GM20431 (cell line): ENCODE data around the gene ROR1.

Experiments used
- in situ Hi-C: fragments of 300-500 bp; cut with MseI, MboI; formaldehyde crosslinking; loops from one replicate; pipeline ENCODE4 v1.15.0; 2020; ENCODE audit warnings: low sequenced_read_pairs; ENCODE audit not compliant: unreplicated experiment

Gene ROR1

DNA sequence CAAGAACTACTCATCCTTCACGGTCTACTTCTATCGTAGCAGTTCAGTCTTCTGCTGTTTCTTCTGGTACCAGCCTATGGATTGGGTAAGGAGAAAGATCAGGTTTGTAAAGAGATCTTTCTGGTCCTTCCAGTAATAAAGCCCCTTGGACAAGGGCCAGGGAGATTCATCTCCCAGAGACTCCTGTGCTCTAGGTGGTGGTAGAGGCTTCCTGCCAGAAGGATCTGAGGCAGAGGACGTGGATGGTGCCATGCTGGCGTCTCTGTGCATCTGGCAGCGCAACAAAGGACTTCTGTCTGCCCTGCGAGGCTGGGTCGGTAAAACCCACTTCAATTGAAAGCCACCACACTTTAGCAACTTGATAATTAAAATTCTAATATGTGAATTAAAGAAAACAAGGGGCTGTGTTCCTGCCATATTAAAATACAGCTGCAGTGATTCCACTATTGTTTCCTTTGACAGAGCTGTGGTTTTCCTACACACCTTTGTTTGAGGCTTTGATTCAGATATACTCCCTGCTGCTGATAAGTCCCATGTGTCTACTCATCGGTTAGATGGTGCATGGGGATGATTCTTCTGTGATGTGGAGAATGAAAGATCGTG, 73.6 kb downstream of the ROR1 start:
- in situ Hi-C loops: no loop called here

DNA sequence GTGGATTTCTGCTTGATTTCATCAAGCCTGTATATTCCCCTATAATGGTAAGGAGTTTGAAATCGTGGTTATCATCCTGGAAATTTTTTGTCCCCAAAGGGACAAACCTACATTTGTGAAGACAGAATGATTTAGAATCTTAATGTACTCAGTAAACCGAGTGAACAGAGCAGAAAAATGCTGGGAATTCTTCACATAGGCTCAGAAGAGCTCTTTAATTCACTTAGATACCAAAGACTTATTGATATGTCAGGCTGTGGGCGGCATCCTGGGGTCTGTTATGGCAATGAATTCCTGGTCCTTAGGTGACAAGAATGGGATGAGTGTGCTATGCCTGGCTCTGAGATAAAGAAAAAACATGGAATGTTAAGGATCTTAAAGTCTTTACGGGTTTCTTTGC, 74.9 kb downstream of the ROR1 start:
- in situ Hi-C loops: no loop called here

DNA sequence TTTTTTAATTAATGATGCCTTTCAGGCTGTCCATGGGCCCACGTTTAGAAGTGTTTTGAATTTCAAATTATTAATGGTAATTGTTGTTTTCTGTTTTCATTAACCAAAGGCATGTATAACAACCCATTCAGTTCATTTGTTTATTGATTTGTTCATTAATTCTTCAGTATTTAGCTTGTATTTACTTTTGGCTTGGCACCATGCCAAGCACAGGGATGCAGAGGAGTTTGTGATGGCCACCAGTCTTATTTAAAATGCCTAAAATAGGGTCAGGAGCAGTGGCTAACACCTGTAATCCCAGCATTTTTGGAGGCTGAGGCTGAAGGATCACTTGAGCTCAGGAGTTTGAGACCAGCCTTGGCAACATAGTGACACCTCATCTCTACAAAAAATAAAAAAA, 75.3 kb downstream of the ROR1 start:
- in situ Hi-C loops: no loop called here

DNA sequence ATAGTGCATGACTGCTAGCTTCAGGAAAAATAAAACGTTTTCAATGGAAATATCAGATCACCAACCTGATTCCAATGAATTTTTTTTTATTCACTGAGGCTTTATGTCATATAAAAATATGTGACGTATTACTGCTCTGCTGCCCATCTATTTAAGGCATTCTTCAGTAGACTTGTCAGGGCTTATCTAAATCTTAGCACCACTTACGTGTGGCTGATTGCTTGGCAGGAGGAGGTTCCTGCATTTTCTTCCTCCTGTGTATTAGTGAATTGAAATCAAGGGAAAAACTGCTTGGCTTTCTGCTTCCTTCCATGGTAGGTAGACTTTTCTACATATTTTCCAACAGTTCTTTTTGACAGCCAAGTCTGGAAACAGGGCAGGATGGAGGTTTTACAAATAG, 80.3 kb downstream of the ROR1 start:
- in situ Hi-C loops: no loop called here

DNA sequence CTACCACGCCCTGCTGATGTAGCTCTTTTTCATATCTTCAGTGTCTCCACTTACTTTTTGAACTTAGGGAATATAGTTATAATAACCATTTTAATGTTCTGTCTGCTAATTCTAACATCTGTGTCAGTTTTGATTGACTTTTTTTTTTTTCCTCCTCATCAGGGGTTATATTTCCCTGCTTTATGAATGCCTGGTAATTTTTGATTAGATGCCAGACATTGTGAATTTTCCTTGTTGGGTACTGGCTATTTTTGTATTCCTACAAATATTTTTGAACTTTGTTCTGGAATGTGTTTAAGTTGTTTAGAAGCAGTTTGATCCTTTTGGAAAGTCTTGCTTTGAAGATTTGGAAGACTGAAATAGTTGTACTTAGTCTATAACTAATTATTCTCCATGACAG, 82.1 kb downstream of the ROR1 start:
- in situ Hi-C loops: no loop called here

DNA sequence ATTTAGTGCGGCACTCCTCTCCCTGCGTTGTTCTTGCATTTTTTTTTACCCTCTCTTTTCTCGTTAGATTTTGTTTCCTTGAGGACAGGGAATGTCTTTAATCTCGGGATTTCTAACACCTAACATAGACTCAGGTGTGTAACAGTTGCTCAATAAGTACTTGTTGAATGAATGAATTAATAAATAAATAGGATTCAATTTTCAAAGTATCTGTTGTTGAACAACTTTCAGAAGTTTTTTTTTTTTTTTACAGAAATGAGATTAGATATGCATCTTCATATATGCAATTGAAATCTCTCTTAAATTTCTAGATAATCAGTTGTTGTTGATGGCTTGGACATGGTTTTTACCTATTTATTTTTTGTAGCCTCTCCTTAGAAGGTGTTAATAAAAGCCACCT, 83.1 kb downstream of the ROR1 start:
- in situ Hi-C loops: no loop called here

DNA sequence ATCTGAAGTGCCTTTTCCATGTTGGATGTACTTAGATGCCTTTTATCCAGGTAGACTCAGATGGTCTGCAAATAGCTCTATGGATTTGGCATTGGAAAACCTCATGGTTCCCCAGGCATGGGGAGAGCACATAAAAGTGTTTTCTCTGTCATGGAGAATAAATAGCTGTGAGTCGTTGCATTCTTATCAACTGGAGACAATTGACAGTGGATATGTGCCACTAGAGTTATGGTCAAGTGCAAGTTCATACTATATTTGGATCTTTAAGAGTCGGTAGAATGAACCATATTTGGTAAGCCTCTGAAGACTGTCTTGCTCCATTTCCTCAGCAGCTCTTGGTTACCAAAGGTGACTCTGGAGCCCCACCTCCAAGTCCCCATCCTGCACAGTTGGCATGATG, 83.7 kb downstream of the ROR1 start:
- in situ Hi-C loops: no loop called here

DNA sequence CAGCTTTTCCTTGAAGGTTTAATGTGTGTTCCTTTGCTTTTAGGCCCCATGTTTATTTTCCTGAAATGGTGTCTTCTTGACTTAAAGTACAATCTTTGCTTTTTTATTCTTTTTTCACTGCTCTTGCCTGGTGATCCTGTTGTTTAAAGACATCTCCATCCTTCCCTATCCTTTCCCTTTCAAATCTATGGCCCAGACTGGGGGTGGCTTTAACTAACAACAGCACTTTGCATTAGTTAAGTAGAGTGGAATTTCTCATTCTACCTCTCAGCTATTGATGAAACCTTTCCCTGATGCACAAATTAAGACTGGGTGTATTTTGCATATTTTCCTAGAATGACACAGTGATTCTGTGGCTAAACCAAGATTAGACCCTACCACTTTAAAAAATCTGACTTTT, 84.3 kb downstream of the ROR1 start:
- in situ Hi-C loops: no loop called here

DNA sequence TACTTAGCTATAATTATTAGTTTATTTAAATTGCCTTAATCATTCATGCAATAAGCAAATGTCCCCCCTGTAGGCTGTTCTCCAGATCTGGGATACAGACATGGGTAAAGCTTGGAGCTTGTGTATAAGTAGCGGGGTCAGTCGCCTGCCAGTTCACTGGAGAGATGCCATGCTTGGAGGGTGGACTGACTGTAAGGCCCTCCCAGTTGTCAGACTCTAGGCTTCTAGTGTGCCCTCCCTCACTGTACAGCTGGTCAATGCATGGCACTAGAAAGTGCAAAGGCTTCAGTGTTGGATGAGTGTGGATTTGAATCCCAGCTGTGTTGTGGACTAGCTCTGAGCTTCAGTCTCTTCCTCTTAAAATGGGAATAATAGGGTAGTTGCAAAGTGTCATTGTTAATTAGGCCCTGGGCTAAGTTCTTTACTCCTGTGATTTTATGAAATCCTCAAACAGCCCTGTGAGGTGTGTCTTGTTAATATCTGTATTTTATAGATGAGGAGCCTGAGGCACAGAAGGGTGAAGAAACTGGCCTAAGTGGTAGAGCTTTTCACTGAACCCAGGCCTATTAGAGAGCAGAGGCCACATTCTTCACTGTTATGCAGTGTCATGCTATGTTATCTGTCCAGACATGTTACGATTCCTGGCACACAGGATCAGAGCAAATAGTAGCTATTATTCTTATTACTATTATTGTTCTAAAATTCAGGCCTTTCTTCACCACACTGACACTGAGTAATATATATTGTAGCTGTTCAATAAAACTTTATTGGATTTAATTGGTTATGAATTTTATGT, 85.9 kb downstream of the ROR1 start:
- in situ Hi-C loops: no loop called here

DNA sequence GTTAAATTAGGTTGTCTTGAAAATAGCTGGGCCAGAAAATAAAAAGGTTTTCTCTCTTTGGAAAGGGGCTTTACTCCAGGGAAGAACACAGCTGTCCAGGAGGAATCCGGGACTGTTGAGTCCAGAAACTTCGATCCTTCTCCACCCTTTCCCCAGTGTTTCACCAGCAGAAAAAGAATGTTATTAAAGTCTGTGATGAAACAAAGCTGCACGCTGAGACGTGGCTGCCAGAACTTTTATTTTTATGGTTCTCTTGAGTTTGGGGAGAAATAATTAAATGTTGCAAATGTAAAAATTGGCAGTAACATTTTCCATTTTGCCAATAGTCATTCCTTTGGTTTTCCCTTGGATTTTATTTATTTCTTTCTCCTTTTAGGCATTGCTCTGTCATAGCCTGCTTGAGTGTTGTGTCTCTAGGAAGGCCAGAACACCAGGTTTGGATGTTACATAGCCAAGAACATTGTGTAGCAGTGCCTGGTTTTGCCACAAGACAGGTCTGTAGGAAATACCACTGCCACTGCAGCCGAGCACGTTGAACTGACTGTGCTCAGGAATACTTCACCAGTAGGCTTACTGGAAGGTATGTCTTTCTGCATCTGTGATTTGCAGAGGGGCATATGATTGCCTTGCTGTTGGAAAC, 87.4 kb downstream of the ROR1 start:
- in situ Hi-C loops: no loop called here

DNA sequence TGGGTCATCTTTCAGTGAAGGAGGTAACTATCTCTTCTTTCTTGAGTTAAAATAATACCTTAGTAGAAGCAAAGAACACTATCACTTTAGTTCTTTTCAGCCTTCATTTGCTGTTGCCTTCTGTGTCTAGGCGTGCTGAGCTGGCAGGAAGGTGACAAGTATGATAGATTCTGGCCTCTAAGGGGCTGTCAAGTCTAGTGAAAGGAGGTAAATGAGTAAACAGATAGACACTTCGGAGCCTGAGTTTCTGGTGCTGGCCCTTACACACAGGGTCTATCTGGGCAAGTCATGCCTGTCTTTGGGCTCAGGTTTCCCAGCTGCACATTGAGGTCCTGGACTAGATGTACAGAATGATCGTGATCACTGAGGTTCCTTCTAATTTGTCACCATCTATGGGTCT, 89.3 kb downstream of the ROR1 start:
- in situ Hi-C loops: no loop called here

DNA sequence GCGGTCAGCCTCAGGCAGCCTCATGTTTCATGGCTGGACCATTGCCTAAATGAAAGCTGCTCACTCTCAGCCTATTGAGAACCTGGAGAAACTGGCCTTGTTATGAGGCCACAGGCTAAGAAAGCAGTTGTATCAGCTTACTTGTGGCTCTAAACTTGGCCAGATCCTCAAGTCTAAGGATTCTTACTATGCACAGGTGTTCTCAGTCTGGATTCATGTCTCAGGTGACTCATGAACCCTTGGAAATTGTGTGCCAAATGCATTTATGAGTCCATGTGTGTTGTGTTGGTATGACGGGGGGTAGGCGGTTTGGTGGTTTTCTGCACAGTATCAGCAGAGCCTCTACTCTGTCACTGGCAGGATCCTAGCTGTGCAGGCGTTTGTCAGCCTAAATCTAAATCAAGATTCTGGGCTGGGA, 90.4 kb downstream of the ROR1 start:
- in situ Hi-C loops: no loop called here

DNA sequence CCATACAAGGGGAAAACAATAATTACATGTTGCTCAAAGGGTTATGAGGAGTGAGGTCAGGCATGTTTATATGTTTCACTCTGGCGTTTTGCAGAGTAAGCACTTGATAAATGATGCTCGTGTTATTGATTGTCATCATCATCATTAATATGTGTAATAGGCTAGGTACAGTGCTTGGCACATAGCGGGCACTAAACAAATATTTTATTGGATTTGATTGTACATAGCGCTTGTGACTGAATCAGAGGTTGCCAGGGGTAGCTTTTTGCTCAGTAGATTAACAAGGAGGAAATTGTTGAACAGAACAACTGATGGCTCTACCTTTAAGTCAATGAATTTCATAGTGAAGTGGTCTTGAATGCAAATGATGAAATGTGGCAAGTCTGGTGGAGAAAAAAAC, 91.7 kb downstream of the ROR1 start:
- in situ Hi-C loops: no loop called here

DNA sequence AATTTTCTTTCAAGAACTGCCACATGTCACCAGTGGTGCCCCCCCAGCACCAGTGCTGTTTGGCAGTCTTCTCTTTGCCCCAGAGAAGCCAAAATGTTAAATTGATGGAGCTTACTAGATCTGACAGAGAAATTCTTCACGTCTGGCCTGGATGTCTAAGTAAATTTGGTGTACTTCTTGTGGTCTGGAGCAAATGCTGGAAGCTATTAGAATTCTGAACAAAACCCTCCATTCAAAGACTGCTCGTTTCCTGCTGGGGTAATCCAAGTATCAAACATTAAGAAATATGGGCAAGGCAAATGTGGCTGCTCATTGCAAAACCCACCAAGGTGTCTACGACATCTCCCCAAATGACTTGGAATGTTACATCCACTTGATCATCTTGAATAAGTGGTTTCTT, 92.3 kb downstream of the ROR1 start:
- in situ Hi-C loops: no loop called here

DNA sequence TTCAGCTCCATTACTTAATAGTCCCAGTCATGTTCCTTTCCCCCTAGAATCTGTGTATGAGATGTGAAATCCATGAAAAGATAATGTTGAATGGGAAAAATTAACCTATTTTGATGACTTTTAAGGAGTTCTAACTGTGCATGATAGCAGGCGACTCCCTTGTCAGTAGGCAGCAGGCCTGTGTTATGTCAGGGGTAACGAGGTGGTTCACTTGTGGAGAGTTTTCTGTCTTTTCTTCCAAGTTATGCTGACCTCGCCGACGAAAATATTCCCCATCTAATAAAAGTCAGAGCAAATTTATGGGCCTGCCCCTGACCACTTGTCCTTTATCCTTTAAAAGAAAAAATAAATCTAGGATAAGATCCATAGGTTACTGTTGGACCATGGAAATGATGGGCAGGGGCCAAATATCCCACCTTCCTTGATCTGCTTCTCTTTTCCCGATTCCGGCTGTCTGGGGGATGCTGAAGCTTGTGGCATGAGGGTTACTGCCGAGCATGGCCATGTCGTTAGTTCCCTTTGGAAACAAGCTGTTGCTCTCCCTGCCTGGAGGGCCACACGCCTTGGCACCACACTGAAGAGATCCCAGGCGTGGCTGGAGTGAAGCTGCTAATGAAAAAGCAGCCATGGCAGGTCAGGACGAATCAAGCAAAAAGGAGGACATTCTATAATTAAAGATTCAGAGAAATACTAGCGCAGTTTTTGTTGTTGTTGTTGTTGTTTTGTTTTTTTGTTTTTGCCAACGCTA, 93.8 kb downstream of the ROR1 start:
- in situ Hi-C loops: no loop called here

DNA sequence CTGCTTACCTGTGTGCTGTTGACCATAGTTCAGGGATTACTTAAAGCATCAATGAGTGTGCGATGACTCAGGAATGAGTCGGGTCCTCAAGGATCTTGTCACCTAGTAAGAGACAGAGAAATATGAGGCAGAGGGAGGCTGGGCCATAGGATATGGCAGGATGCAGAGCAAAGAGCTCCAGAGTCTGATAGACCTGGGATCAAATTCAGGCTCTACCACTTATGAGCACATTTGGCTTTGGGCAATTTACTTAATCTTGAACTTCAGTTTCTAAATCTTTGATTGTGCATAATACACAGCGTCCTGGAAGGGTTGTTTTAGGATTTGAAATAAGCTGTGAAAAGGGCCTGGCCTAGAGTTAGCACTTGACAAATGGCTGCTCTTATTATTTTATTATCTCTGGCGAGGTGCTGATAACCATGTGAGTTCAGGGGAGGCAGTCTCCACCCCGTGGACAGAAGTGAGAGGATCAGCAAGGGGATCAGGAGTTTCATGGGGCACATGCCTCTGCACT, 94.5 kb downstream of the ROR1 start:
- in situ Hi-C loops: no loop called here

DNA sequence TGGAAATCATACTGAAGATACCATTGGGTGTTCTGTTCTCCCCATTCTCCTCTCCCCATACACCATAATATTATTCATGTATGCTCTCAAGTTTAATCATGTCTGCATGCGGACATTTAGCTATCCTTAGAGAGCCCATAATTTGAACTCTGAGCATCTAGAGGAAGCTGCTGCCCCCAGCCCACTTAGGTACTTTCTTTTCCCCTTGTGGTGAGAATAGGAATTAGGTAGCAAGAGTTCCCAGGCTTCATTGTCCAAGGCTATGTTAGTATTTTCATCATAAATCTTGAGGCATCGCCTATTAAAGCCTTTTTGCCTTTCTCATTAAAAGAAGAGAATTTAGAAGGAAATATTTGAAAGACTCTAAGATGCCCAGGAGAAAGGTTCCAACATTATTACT, 96.3 kb downstream of the ROR1 start:
- in situ Hi-C loops: no loop called here

DNA sequence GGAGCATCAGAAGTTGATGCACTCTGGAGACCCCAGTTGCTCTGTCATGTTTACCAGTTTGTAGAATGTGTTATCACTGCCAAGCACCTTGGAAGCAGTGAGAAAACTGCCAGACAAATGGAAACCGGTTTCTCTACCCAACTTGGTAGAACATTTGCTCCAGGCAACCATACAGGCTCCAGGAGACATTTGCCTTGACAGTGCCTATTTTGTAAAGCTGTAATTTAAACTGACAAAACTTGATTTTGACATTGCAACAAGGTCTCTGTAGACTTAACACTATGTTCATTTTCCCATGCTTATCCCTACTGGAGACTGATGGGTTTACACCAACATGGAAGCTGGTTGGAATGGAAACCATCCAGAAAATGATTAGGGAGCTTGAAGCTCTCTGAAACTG, 97.6 kb downstream of the ROR1 start:
- in situ Hi-C loops: no loop called here

DNA sequence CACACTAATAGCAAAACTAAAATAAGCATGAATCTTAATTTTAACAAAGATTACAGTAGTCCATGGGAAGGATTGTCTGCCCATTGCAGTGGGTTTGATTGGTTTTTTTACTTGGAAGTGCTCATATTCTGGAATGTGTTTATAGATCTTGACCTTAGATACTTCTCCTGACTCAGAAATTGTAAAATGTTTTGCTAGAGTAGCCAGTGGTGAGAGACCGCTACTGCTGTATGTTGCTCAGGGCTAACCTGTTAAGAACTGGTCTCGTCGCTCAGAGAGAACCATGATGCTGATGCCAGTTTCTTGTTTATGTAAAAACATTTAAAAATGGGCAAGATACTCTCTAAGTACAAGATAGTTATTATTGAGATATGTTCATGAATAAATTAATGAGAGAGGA, 99.9 kb downstream of the ROR1 start:
- in situ Hi-C loops: no loop called here

DNA sequence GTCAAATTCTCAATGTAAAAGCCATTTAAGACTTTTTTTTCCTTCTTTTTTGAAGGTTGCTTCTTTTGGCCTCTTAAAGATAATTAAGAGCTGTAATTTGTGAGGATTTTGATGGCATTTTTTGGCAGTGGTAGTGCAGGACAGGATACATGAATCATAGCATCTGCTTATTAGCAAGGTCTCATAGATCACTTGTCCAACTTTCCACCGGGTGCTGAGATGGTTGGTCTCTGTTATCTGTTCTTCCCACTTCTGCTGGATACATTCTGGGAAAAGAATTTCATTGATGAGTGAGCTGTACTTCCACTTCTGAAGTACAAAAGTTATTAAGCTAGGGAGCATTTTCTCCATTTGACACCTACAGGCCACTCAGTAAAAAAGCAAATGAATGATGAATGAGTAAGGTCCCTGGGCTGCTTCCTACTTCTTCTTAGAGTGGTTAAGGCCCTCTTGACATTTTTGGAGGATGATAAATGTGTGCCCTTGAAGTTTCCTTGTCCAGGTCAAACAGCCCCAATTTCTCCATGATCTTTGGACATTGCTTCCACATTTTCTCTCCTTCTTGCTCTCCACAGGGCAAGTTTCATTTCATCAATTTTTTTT, 100.6 kb downstream of the ROR1 start:
- in situ Hi-C loops: no loop called here
